ENCODE results near the gene P3H1.
"Not testable (repeated sequence)": the region's sequence is repeated elsewhere in the genome, so short reads cannot be mapped to it uniquely, and the experiment has no call there.

Gene P3H1

DNA sequence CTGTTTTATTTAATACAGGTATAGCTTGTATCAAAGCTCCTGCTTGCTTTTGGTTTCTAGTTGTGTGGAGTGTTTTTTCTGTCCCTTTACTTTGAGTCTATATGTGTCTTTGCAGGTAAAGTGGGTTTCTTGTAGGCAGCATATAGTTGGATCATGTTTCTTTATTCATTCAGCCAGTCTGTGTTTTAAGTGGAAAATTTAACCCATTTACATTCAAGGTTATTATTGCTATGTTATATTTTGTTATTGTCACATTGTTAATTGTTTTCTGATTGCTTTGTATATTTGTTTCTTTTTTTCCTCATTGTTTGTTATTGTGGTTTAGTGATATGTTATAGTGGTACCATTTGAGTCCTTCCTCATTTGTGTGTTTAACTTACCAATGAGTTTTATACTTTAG, 53.5 kb downstream of the P3H1 start:
- TF ChIP-seq POLR2A (IDR thresholded peaks at IDR 0.05; ENCODE audit: low read length) (no peak), GATA1 (IDR thresholded peaks at IDR 0.05; ENCODE audit: low read depth, low read length) (no peak)
- no peak for DNase-seq

GRCh38 chr1:42712808-42713207, 54.0 kb downstream of the P3H1 start:
- DNase-seq, result not testable (repeated sequence)

GRCh38 chr1:42703888-42704464, 62.9 kb downstream of the P3H1 start:
- no peak for DNase-seq
- TF ChIP-seq GATA1 (IDR thresholded peaks at IDR 0.05; ENCODE audit: low read depth, low read length) (no peak), POLR2A (IDR thresholded peaks at IDR 0.05; ENCODE audit: low read length) (no peak)

GRCh38 chr1:42700006-42700405, 66.8 kb downstream of the P3H1 start:
- no peak for TF ChIP-seq GATA1 (IDR thresholded peaks at IDR 0.05; ENCODE audit: low read depth, low read length)
- no peak for TF ChIP-seq POLR2A (IDR thresholded peaks at IDR 0.05; ENCODE audit: low read length)

GRCh38 chr1:42698081-42698813, 68.6 kb downstream of the P3H1 start:
- no peak for DNase-seq

More at GRCh38 chr1:42700006-42700405, 66.8 kb downstream of the P3H1 start:
- no peak for DNase-seq

More at GRCh38 chr1:42698081-42698813, 68.6 kb downstream of the P3H1 start:
- TF ChIP-seq GATA1 (IDR thresholded peaks at IDR 0.05; ENCODE audit: low read depth, low read length), result no peak
- no peak for TF ChIP-seq POLR2A (IDR thresholded peaks at IDR 0.05; ENCODE audit: low read length)

All from erythroblast (primary cell).